PC-3 (cell line): ENCODE results near the gene ADAMTS17. TPM values are rescaled to one million over a fixed set of nuclear protein-coding genes. Genes with fewer than 3 reads are reported as not detected.

Experiments
- ATAC-seq: fragments of 200-7000 bp; cut with Tn5 transposase; 2 replicates; pipeline ENCODE4 v1.9.1; 2020; ENCODE audit warnings: mild to moderate bottlenecking, moderate library complexity
- BruUV-seq: library from RNA; stranded (reverse); fragments of 400-500 nt; replicated peaks from 2 replicates; lab custom pipeline; 2021; lab: Mats Ljungman, UMichigan
- CTCF ChIA-PET: fragments of 300-600 bp; sonication (Branson Sonifier 250); formaldehyde crosslinking; loops from one replicate; lab custom pipeline; 2022; ENCODE audit warnings: antibody characterized with exemption; lab: Charles Lee
- POLR2A ChIA-PET: fragments of 300-600 bp; sonication (Branson Sonifier 250); formaldehyde crosslinking; loops from one replicate; lab custom pipeline; 2022; ENCODE audit warnings: antibody characterized with exemption; ENCODE audit not compliant: unreplicated experiment; lab: Charles Lee
- DNase-seq: peaks from one replicate; pipeline ENCODE4 v3.0.0-alpha.2; 2015
- H2AFZ ChIP-seq: fragments of 300-600 bp; sonication (generic); 2 replicates; pipeline ENCODE4 v1.6.0; 2016; ENCODE audit warnings: antibody characterized with exemption, low read length
- H3F3A ChIP-seq: fragments of 300-600 bp; sonication (generic); one replicate; pipeline ENCODE4 v1.6.0; 2017; ENCODE audit warnings: antibody characterized with exemption, low read length, control low read depth, mild to moderate bottlenecking; ENCODE audit not compliant: unreplicated experiment
- H3K27ac ChIP-seq: fragments of 300-600 bp; sonication (generic); 2 replicates; pipeline ENCODE4 v1.5.1; 2016; ENCODE audit warnings: mild to moderate bottlenecking, low read length
- H3K27me3 ChIP-seq: fragments of 300-600 bp; sonication (generic); 2 replicates; pipeline ENCODE4 v1.6.1; 2016; ENCODE audit warnings: low read length, mixed read lengths
- H3K36me3 ChIP-seq: fragments of 300-600 bp; sonication (generic); 2 replicates; pipeline ENCODE4 v1.6.1; 2016; ENCODE audit warnings: low read depth, mixed run types, low read length, mixed read lengths
- H3K4me1 ChIP-seq: fragments of 300-600 bp; sonication (generic); 2 replicates; pipeline ENCODE4 v1.5.1; 2016; ENCODE audit warnings: low read length; ENCODE audit not compliant: insufficient read depth
- H3K4me2 ChIP-seq: fragments of 300-600 bp; sonication (generic); 2 replicates; pipeline ENCODE4 v1.6.0; 2016; ENCODE audit warnings: low read length
- H3K4me3 ChIP-seq: fragments of 300-600 bp; sonication (generic); 2 replicates; pipeline ENCODE4 v1.5.1; 2016; ENCODE audit warnings: mild to moderate bottlenecking, low read length, mixed read lengths
- H3K79me2 ChIP-seq: fragments of 300-600 bp; sonication (generic); 2 replicates; pipeline ENCODE4 v1.6.1; 2017; ENCODE audit warnings: low read length, mixed read lengths
- H3K9ac ChIP-seq: fragments of 300-600 bp; sonication (generic); 2 replicates; pipeline ENCODE4 v1.6.0; 2016; ENCODE audit warnings: mild to moderate bottlenecking, low read length
- H3K9me2 ChIP-seq: fragments of 300-600 bp; sonication (generic); replicated peaks from 2 replicates; pipeline ENCODE4 v1.6.1; 2016; ENCODE audit warnings: mixed run types, low read length, mixed read lengths
- H3K9me3 ChIP-seq: fragments of 300-600 bp; sonication (generic); 2 replicates; pipeline ENCODE4 v1.6.1; 2016; ENCODE audit warnings: low read length, mixed read lengths
- H4K20me1 ChIP-seq: fragments of 300-600 bp; sonication (generic); 2 replicates; pipeline ENCODE4 v1.6.1; 2016; ENCODE audit warnings: low read length, mixed read lengths
- EZH2 ChIP-seq: fragments of 300-600 bp; sonication (generic); IDR thresholded peaks from one replicate; pipeline ENCODE4 v1.6.1; 2017; ENCODE audit warnings: antibody characterized with exemption, mild to moderate bottlenecking, low read length; ENCODE audit not compliant: unreplicated experiment
- EZH2phosphoT487 ChIP-seq: fragments of 300-600 bp; sonication (generic); IDR thresholded peaks from 2 replicates; pipeline ENCODE4 v1.6.1; 2018; ENCODE audit warnings: mild to moderate bottlenecking, antibody characterized with exemption, low read length, borderline replicate concordance
- intact Hi-C: fragments of 100-400 bp; cut with micrococcal nuclease; formaldehyde crosslinking; loops from 2 replicates; pipeline ENCODE4 v1.9.0; 2023
- total RNA-seq: library from RNA; depleted of rRNA; stranded (reverse); fragments of >200 nt; gene quantifications from 2 replicates; pipeline ENCODE4 v1.2.3, GENCODE V29; 2014; rRNA removed
- TF ChIP-seq, protein P1 (sequence below): fragments of 300-600 bp; sonication (generic); conservative IDR thresholded peaks from 2 replicates; pipeline ENCODE4 v1.5.1; 2017; ENCODE audit warnings: antibody characterized with exemption, low read depth, mild to moderate bottlenecking, low read length

Gene ADAMTS17
- total RNA-seq, 1 experiment from 2014 or later, result 6.9 TPM

DNA sequence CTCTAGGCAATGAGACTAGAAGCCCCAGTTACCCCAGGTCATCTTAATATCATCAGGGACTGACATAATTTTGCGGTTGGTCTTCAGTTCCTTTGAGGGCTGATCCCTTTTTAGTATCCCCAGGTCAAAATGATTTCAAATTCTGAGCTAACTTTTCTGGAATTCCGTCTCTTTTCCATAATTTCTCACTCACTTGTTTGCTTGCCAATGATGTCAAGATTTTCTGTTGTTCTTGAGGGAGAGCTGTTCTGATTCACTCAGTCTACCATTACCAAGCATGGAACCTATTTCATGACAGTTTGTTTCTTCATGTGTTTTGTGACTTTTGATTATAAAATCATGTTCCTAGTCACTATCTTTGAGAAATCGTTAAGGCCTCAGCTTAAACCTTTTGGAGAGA is 418.1 kb downstream of the ADAMTS17 start:
- no peaks in the 10 kb centered on the region for H3K9me2 ChIP-seq
- intact Hi-C loops, result loop anchor here (10.0 kb wide), 1 partner anchor 191 kb away; no protein-coding TSS in a partner anchor
- CTCF ChIA-PET, result no interaction called here
- no TSS peak for BruUV-seq
- no peaks in the 10 kb centered on the region for H3K79me2 ChIP-seq
- H3K27me3 ChIP-seq, result peaks cover 27% of the 10 kb centered on the region; the same call in 1 of the 2 replicates
- no peak overlapping the region for H2AFZ ChIP-seq
- H3K4me1 ChIP-seq, result peaks cover 3% of the 10 kb centered on the region; the same call in 1 of the 2 replicates
- DNase-seq, result no peak
- H3K9me3 ChIP-seq, result no peaks in the 10 kb centered on the region
- H3K36me3 ChIP-seq, result no peaks in the 10 kb centered on the region
- no peak overlapping the region for H3K27ac ChIP-seq
- POLR2A ChIA-PET, result no interaction called here
- H4K20me1 ChIP-seq, result no peaks in the 10 kb centered on the region
- no peak overlapping the region for H3K4me3 ChIP-seq
- no peaks in the 10 kb centered on the region for H3F3A ChIP-seq
- H3K9ac ChIP-seq, result no peak overlapping the region
- no peak for ATAC-seq
- TF ChIP-seq, protein P1, sequence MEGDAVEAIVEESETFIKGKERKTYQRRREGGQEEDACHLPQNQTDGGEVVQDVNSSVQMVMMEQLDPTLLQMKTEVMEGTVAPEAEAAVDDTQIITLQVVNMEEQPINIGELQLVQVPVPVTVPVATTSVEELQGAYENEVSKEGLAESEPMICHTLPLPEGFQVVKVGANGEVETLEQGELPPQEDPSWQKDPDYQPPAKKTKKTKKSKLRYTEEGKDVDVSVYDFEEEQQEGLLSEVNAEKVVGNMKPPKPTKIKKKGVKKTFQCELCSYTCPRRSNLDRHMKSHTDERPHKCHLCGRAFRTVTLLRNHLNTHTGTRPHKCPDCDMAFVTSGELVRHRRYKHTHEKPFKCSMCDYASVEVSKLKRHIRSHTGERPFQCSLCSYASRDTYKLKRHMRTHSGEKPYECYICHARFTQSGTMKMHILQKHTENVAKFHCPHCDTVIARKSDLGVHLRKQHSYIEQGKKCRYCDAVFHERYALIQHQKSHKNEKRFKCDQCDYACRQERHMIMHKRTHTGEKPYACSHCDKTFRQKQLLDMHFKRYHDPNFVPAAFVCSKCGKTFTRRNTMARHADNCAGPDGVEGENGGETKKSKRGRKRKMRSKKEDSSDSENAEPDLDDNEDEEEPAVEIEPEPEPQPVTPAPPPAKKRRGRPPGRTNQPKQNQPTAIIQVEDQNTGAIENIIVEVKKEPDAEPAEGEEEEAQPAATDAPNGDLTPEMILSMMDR, result no peak
- no peak for TF ChIP-seq EZH2phosphoT487
- TF ChIP-seq EZH2, result no peak
- no peak overlapping the region for H3K4me2 ChIP-seq

Other genes with a start within 250 kb of the ADAMTS17 start
- 0.11 TPM in 1 of 2 replicates, not detected in the other for gene CERS3, start 187.0 kb upstream of the ADAMTS17 start, total RNA-seq